ENCODE measurements around the gene RALGPS1. TPM values are rescaled to one million over a fixed set of nuclear protein-coding genes. Genes with fewer than 3 reads are reported as not detected.

RALGPS1 gene
- total RNA-seq, 2 donors from 2014 or later: 15.3 to 79.4 TPM

DNA sequence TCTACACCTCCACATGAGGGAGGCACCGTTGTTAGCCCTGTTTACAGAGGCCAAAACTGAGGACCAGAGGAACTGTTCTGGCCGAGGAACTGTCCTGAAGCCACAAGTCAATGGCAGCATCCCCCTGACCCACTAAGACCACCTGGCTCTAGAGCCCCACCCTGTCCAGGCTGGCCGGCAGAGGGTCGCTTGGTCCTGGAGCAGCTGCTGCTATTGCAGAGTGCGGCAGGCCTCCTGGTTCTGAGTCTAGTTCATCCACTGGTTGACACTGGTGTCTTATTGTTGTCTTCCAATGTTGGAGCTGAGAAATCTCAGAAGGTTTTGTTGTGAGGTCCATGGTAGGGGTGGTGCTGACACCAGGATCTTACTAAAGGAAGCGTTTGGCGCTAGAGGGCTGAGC, 234.4 kb downstream of the RALGPS1 start:
- no peaks in the 10 kb centered on the region for H3K9me3 ChIP-seq
- no peak overlapping the region for H3K27ac ChIP-seq
- H3K27me3 ChIP-seq: no peaks in the 10 kb centered on the region
- ATAC-seq: no peak
- no peaks in the 10 kb centered on the region for H3K36me3 ChIP-seq (replicated peaks in 1 of 2; ENCODE audit: insufficient read depth in 1 of 2, low read depth in 2 of 2)
- intact Hi-C loops (cut with DNase I): no loop called here
- H3K4me3 ChIP-seq: no peak overlapping the region
- no peak for TF ChIP-seq POLR2A (IDR thresholded peaks at IDR 0.05)
- TF ChIP-seq, protein P1, sequence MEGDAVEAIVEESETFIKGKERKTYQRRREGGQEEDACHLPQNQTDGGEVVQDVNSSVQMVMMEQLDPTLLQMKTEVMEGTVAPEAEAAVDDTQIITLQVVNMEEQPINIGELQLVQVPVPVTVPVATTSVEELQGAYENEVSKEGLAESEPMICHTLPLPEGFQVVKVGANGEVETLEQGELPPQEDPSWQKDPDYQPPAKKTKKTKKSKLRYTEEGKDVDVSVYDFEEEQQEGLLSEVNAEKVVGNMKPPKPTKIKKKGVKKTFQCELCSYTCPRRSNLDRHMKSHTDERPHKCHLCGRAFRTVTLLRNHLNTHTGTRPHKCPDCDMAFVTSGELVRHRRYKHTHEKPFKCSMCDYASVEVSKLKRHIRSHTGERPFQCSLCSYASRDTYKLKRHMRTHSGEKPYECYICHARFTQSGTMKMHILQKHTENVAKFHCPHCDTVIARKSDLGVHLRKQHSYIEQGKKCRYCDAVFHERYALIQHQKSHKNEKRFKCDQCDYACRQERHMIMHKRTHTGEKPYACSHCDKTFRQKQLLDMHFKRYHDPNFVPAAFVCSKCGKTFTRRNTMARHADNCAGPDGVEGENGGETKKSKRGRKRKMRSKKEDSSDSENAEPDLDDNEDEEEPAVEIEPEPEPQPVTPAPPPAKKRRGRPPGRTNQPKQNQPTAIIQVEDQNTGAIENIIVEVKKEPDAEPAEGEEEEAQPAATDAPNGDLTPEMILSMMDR (IDR thresholded peaks at IDR 0.05): no peak
- WGBS, 2 donors: 93 to 98% methylated on average over 4 to 7 of the region's 7 CpGs
- H3K4me1 ChIP-seq: no peaks in the 10 kb centered on the region
- no peak for DNase-seq

DNA sequence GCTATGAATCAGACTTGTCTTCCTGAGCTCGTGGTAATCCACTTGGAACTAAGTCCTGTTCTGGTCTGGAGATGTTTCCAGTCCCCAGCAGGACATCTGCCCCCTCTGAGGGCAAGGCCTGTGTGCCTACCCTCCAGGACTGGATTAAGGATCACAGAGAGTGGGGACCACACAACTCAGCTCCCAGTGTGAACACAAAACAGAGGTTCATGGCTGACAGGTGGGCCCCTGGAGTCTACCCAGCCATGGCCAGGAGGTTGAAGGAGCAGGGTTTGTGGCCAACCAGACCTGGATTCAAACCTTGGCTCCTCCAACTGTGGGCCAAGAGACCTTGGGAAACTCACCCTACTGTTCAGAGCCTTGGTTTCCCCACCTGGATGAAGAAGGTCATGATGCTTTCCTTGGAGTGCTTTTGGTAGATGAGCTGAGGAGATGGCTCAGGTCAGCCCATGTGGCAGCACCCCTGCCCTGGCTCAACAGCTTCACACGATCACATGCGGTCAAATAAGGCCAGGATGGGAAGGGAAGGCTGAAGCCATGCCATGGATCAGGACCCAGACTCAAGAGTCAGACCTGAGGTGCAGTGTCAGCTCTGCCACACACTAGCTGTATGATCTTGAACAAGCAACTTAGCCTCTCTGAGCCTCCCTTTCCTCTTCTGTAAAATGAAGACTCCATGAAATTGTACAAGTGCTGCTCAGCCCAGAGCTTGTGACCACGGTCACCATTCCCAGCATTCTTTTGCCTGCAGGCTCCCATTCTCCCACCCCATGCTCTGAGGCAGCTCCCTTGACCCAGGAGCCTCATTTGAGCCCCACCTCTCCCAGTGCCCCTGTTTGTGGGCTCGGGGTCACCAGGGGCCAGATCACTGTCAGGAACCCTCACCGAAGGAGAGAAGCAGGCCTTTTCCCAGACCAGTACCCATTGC, 235.1 kb downstream of the RALGPS1 start:
- ATAC-seq: no peak
- H3K4me1 ChIP-seq: no peaks in the 10 kb centered on the region
- no peak for TF ChIP-seq POLR2A (IDR thresholded peaks at IDR 0.05)
- TF ChIP-seq, protein P1 (IDR thresholded peaks at IDR 0.05): no peak
- no peaks in the 10 kb centered on the region for H3K27me3 ChIP-seq
- H3K27ac ChIP-seq: no peak overlapping the region
- no peaks in the 10 kb centered on the region for H3K9me3 ChIP-seq
- WGBS, 2 donors: 90 to 92% methylated on average over 4 to 6 of the region's 6 CpGs
- H3K36me3 ChIP-seq (replicated peaks in 1 of 2; ENCODE audit: insufficient read depth in 1 of 2, low read depth in 2 of 2): no peaks in the 10 kb centered on the region
- intact Hi-C loops (cut with DNase I): no loop called here
- DNase-seq: no peak
- H3K4me3 ChIP-seq: no peak overlapping the region

DNA sequence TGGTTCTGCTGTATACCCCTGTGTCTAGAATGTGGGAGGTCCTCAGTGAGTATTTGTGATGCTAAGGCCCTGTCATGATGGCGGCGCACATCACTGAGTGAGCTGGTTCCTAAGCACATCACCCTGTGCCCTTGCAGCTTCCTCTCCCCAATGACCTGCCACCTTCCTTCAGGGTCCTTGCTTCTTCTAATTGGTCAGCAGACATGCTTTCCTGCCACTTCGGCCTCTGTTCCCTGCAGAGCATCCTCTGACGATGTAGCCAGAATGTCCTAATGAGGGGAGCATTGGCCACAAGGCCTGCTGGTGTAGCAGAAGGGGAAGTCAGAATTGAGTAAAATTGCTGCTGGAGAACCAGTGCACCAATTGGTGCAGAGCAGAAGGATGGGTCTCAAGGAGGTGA, 238.9 kb downstream of the RALGPS1 start:
- WGBS, 2 donors: 93 to 96% methylated on average over 4 of the region's 4 CpGs
- H3K9me3 ChIP-seq: no peaks in the 10 kb centered on the region
- ATAC-seq: no peak
- H3K27ac ChIP-seq: no peak overlapping the region
- TF ChIP-seq, protein P1 (IDR thresholded peaks at IDR 0.05): no peak
- no peak for TF ChIP-seq POLR2A (IDR thresholded peaks at IDR 0.05)
- no peaks in the 10 kb centered on the region for H3K27me3 ChIP-seq
- H3K36me3 ChIP-seq (replicated peaks in 1 of 2; ENCODE audit: insufficient read depth in 1 of 2, low read depth in 2 of 2): no peaks in the 10 kb centered on the region
- no peak for DNase-seq
- no peaks in the 10 kb centered on the region for H3K4me1 ChIP-seq
- intact Hi-C loops (cut with DNase I): no loop called here
- H3K4me3 ChIP-seq: no peak overlapping the region

DNA sequence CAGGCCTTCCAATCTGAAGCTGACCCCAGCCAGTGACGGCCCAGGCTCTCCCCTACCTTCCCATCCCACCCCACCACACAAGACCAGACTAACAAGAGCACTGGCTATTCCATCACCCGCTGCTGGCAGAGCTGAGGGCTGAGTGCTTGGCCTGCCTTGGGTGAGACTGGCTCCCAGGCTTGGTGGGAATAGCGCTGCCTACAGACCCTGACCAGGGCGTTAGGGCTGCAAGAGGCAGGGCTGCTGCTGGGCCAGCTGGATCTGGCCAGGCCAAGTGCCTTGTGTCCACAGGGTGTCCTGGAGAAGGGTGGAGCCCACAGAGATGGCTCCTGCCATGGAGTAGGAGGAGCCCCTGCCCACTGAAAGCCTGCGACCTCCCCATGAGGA, 239.4 kb downstream of the RALGPS1 start:
- WGBS, 2 donors: 93 to 100% methylated on average over 1 to 5 of the region's 5 CpGs
- Histone ChIP-seq H3K27me3 (no peaks in the 10 kb centered on the region), H3K27ac (no peak overlapping the region), H3K9me3 (no peaks in the 10 kb centered on the region), H3K36me3 (replicated peaks in 1 of 2; ENCODE audit: insufficient read depth in 1 of 2, low read depth in 2 of 2) (no peaks in the 10 kb centered on the region), H3K4me1 (no peaks in the 10 kb centered on the region), H3K4me3 (no peak overlapping the region)
- no peak for DNase-seq
- intact Hi-C loops (cut with DNase I): no loop called here
- TF ChIP-seq, protein P1 (IDR thresholded peaks at IDR 0.05): no peak
- no peak for TF ChIP-seq POLR2A (IDR thresholded peaks at IDR 0.05)
- no peak for ATAC-seq
